Measurements from ENCODE around the gene NKX3-2. TPM values are rescaled to one million over a fixed set of nuclear protein-coding genes. Genes with fewer than 3 reads are reported as not detected.

The NKX3-2 gene
- total RNA-seq, 1 experiment from 2014 or later, result 0.66 TPM

DNA sequence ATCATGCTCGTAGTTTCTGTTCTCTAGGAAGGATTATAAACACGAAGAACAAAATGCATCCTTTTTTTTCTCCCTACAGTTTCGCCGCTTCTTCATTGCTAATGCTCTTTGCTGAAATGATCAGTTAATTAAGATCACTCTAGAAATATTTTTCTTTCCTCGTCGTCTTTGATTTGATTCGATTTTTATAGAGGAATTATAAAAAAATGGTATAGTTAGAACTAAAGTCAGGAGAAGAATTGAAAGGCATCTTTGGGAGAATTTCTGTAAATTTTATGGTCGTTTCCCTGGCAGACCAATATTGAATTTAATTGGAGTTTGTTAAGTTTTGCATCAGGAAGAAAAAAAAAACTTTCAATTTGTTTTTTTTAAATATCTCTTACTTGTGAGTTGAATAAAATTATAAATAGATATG, 1.1 kb upstream of the NKX3-2 start:
- DNase-seq (ENCODE audit: low spot score), result no peak

- peak; percentile 85 for DNase-seq (ENCODE audit: low spot score)
These were observed 492 bp upstream of the NKX3-2 start for GRCh38 chr4:13544606-13545393.

- DNase-seq (ENCODE audit: low spot score), result no peak
These were observed 1.1 kb downstream of the NKX3-2 start for GRCh38 chr4:13543032-13543838.

DNA sequence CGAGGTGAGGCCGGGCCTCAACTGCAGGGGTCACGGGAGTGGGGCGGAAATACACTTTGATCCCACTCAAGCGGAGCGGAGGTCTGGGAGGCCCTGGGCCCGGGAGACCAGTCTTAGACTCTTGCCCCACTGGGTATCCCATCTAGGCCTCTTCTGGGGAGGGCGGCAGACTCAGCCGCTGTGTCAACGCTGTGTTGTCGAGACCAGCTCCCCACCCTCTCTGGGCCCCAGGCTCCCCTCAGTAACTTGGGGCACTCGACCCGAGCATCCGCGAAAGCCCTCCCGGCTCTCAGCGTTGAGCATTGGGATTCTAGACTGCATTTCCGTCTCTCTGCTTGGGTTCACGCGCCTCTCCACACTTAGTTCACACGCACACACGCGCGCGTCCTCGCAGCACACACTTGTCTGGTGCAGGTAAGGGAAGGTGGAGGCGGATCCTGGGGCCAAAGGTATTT, 1.7 kb downstream of the NKX3-2 start:
- DNase-seq (ENCODE audit: low spot score), result no peak

- DNase-seq (ENCODE audit: low spot score), result no peak
These were observed 2.4 kb downstream of the NKX3-2 start for GRCh38 chr4:13541720-13542576.

GRCh38 chr4:13541176-13541604, 3.1 kb downstream of the NKX3-2 start:
- DNase-seq (ENCODE audit: low spot score), result no peak

DNA sequence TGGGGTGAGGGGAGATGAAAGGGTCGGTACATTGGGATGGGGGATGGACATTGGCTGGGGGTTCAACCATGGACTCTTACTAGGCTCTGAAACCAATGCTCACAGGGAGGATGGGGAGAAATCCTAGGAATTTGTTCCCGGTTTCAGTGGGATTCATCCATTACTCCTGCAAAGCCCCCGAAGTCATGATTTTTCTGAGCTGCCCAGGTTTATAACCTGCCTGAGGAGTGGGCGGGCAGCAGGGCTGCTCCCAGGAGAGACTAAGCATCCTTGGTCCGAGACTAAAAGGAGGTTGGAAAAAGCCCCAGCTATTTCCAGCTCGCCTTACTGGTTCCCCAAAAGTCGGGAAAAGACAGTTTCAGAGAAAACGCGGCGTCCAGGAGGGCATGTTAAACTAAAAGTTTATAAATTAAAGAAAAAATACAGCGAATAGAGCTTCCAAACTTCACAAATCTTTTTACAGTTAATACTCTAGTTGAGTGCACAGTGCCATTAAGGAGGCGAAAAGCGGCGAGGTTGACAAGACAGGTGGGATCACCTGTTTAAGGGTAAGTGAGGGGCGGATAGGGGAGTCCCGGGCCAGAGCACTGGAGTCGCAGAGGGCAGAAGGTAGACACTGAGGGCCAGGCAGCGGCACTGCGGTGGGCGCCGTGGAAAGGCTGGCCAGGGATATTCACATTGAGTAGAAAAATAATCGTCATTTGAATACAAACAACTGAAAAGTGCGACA, 3.7 kb downstream of the NKX3-2 start:
- DNase-seq (ENCODE audit: low spot score), result no peak

DNA sequence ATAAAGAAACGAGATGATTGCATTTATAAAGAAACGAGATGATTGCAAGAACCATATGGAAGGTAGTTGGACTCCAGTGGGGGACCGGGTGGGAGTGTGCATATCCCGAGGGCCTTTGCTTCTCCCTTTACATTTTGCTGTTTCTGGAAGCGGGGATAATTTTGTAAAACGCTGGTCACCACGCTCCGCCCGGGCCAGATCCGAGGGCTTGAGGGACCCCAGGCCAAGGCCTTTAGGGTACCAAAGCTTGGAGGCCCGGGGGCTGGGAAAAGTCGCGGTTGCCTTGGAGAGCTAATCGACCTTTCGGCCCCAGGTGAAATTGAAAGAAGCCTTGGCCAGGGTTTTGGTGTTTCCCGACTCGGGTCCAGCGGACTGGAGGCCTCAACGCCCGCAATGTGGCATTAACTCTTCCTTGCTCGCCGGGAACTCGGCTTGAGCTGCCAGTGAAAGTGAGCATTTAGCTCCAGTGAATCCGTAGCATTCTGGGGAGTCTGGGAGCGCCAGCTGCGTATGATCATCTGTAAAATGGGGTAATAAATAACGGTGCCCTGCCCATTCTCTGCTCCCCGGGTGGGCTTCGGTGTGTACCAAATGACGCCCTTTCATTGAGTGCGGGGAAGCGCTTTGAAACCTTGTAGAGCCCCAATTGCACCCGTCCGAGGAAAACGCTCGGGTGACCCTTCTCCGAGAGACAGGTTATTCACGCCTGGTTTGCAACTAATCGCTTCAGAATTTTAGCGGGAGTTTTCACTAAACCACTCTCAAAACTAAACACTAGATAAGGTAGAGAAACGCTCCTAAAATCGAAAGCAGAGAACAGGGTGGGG, 4.5 kb downstream of the NKX3-2 start:
- DNase-seq (ENCODE audit: low spot score), result no peak

DNA sequence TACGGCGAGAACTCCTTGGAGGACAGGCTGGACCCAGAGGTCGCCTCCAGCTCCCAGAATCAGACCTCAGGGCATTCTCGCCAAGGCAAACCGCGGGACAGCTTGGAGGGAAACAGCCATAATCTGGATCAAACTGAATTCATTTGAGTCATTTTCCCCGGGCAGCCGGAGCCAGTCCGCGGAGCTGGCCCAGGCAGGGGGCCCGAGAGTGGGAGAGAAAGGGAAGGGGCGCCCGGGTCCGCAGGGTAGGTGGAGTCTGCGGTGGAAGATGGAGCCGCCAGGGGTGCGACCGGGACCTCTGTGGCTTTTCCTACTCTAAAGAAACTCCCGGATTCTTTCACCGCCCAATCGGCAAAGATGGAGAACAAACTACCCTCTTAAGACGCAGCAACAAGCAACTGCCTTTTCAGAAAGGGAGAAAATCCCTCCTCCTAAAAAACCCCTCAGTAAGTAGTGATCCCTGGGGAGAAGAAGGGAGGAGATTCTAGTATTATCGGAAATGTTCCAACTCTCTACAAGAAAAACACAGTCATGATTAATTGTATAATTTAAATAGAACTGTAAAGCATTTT, 5.2 kb downstream of the NKX3-2 start:
- DNase-seq (ENCODE audit: low spot score), result no peak

DNA sequence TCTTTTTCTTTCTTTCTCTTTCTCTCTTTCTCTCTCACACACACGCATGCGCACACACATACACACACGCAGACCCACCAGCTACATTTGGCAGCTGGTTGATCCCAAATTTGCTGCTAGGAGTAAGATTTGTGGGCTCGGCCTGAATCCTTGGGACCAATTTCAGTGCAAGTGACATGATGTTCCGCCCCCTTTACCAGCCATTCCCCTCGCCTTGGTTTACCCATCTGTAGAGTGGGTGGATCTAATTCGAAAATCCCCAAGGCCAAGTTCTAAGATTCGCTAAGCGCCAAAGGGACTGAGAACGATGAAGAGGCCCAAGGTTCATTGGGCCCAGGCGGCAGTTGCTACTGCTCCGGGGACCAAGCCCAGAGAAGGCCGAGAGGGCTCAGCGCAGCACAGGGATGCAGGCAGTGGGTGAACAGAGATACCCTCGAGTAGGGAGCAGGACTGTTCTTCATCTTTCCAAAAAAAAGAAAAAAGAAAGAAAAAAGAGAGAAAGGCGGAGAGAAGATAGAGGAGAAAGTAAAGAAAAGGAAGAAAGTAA, 5.8 kb downstream of the NKX3-2 start:
- DNase-seq (ENCODE audit: low spot score), result no peak

DNA sequence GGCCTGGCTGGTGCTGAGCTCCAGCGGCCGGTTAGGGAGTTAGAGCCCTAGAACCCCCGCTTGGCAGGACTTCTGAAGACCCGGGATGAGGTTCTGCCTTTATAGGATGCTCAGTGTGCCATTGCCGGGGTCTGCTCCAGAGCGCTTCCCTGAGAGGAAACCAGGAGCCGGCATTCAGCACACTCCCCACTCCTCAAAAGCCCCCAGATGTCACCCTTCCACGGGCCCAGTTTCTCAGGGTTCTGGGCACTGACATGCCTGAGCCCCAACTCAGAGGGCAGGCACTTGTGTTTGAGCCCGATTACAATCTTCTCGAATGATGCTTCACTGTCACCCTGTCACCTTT, 6.5 kb downstream of the NKX3-2 start:
- DNase-seq (ENCODE audit: low spot score), result no peak

GRCh38 chr4:13537011-13537831, 7.1 kb downstream of the NKX3-2 start:
- DNase-seq (ENCODE audit: low spot score), result no peak

GRCh38 chr4:13536607-13537006, 7.7 kb downstream of the NKX3-2 start:
- no peak for DNase-seq (ENCODE audit: low spot score)

DNA sequence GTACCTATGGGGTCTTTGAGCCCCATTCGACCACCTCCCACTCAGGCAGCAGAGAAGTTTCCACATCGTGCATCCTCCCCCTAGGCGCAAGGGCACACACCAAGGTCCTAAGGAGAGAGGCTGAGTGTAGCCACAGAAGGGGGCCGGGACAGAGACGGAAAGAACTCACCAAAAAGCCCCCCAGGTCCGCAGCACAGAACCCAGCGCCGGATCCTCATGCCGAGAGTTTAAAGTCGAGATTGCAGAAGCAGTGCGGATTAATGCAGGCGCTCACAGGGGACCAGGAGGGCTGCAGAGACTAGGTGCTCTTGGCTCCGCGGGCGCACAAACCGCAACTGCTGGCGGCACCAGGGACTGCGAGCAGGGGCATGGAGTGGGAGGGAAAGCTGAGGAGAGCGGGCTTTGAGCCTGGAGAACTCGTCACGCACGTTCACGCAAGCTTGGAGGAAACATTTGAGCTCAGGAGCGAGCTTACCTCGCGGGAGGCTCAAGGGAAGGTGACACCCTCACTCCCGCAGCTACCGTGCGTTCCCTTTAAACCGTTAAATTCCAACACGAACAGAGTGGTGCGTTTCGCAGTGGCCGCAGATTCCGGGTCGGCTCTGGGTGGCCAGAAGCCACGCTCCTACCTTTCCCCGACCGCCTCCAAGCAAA, 8.5 kb downstream of the NKX3-2 start:
- DNase-seq (ENCODE audit: low spot score), result no peak

DNA sequence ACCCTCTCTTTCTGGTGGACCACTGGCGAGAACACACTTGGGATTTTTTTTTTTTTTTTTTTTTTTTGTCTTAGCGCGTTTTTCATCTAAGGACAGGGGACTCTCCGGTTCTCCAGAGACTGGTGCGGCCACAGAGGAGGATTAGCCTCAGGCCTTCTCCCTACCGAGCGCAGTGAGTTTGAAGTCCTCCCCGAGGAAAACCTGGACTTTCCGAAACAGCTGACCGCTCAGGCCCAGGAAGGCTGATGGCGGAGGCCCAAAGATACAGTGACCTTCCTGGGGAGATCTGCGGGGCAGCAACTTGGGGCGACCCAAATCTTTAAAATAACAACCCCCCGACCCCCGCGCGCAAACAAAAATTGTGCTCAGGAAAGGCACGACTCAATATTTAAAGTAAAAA, 9.2 kb downstream of the NKX3-2 start:
- no peak for DNase-seq (ENCODE audit: low spot score)

DNA sequence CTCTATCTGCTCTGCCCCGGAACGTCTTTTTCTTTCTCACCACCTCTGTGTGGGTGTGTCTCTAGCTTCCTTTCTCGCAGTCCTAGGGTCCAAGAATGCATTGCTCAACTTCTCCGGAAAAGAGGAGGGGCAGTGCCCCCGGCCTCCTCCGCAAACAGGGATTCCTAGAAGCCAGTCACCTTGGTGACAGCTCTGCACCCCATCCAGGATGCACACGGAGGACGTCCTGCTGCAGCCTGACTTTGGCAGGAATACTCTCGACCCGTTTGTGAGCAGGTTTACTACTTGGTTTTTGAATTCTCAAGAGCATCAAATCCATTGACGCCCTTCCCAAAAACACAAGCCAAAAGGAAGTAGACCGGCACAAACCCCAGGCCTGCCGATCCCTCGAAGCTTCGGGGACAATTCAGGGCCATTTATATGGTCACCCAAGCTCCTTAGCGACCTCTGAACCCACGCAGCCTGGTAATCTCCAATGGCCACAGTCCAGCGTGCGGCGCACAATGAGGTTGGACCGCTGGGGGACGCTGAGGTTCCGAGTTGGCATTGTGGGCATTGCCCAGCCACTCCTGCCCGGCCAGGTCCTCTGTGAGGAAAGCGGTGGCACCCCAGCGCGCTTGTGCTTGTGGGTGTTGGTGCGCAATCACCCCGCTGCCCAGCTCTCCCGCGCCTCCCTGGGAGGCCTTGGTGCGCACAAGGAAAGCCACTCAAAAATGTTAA, 9.8 kb downstream of the NKX3-2 start:
- no peak for DNase-seq (ENCODE audit: low spot score)

DNA sequence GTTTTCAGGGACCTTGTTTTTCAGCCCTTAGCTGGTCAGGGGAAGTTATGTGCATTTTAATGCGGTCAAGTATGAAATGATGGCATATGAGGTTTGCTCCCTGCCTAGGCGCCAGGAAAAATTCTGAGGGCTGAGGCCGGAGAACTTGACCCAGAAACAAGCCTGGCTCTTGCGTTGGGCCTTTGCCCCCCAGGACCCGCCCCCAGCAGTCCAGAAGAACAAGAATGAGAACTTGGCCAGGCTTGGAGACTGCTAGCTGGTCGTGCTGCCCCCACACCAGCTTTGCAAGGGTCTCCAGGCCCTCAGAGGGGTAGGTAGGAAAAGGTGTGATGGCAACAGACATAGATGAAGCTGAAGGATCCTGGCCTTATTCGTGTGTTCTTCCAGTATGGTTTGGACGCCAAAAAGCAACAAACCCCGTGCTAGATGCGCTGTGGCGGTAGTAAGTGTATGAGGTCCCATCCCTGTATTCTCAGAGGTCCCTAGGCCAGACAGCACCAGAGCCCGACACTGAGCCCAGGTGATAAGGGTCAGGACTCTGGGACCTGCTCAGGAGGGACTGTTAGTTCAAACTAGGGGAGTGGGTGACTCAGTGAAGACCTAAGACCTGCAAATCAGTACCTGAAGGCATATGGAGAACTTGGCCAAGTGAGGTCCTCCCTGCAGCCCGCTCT, 10.5 kb downstream of the NKX3-2 start:
- no peak for DNase-seq (ENCODE audit: low spot score)
